HG02642 (cell line): Measurements from ENCODE around the gene FCGR2B.
"Not testable (repeated sequence)": the region's sequence is repeated elsewhere in the genome, so short reads cannot be mapped to it uniquely, and the experiment has no call there.

Experiments
- ATAC-seq: cut with Tn5 transposase; IDR thresholded peaks from one replicate; pipeline ENCODE4 v1.9.1; 2021; ENCODE audit warnings: mild to moderate bottlenecking; ENCODE audit not compliant: unreplicated experiment, poor library complexity

The FCGR2B gene

DNA sequence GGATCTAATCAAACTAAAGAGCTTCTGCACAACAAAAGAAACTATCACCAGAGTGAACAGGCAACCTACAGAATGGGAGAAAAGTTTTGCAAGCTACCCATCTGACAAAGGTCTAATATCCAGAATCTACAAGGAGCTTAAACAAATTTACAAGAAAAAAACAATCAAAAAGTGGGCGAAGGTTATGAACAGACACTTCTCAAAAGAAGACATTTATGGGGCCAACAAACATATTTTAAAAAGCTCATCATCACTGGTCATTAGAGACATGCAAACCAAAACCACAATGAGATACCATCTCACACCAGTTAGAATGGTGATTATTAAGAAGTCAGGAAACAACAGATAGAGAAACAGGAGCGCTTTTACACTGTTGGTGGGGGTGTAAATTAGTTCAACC, 35.4 kb downstream of the FCGR2B start:
- ATAC-seq: not testable (repeated sequence)

DNA sequence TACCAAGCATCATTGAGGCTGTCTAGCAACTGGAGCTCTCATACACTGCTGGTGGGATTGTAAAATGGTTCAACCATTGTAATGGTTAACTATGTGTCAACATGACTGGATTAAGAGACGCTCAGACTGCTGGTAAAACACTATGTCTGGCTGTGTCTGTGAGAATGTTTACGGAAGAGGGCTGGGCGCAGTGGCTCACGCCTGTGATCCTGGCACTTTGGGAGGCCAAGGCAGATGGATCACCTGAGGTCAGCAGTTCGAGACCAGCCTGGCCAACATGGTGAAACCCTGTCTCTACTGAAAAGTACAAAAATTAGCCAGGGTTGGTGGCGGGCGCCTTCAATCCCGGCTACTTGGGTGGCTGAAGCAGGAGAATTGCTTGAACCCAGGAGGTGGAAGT, 39.3 kb downstream of the FCGR2B start:
- no peak for ATAC-seq

DNA sequence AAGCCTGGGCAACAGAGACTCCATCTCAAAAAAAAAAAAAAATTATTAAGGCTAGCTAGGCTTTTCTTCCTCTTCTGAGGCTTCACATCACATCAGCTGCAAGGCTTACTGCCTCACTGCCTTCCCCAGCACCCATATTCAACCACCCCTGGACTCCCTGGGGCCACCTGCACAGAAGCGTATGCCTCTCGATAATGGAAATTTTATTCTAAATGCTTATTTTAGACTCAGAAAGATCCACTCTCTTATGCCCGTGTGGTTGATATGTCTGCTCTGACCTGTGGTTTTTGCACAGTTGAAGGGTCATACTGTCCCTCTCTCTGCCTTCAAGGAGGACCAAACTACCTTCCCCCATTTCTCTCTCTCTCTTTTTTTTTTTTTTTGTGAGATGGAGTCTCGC, 42.6 kb downstream of the FCGR2B start:
- ATAC-seq: no peak

DNA sequence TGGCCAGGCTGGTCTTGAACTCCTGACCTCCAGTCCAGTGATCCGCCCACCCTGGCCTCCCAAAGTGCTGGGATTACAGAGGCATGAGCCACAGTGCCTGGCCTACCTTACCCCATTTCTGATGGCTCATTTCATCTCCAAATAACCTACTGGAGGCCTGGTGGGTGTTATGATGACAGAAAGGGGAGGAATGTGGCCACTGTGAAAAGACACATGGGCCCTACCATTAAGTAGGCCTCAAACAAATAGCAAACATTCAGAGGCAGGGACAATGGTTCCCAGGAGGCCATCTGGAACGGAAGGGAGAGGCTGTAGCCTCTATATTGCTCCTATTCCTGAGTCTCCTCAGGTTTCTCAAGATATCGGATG, 43.2 kb downstream of the FCGR2B start:
- ATAC-seq: peak; percentile 1

DNA sequence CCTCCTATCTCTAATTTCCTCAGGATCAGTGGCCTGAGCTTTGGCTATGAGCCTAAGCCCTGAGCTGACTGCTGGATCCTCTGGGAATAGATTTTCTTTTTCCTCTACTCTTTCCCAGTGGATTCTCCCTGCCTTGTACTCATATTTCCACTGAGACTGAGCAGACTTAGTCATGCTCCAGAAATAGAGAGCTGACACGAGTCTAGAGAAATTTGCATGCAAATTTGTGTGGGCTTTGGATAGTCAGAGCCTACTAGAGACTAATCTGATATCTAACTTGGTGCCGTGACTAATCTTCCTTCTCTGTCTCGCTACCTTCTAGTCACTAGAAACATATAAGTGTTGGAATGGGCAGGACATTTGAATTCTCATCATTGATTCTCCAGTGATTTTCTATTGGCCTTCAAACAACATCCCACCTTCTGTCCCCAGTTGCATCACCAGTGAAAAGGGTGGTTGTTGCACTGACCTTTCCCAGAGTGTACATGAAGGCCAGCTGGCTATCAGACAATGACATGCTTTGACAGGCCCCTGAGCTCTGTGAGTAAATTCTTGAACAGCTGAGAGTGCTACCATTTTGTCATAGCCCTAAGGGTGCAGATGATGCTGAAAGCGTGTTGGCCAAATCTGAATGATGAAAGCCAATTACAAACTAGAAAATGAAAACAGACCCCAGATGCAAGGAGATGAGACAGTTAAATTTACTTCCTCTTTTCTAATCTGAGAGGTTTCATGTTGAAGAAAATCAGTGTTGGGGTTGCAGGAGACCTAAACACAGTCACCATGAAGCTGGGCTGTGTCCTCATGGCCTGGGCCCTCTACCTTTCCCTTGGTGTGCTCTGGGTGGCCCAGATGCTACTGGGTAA, 43.8 kb downstream of the FCGR2B start, which contains the start of gene FCRLA:
Gene FCRLA (plus strand): TSS at position 748 of the 866 bp plus-strand sequence. CDS start 36 bp downstream, at position 784.
- ATAC-seq: peak; percentile 67

DNA sequence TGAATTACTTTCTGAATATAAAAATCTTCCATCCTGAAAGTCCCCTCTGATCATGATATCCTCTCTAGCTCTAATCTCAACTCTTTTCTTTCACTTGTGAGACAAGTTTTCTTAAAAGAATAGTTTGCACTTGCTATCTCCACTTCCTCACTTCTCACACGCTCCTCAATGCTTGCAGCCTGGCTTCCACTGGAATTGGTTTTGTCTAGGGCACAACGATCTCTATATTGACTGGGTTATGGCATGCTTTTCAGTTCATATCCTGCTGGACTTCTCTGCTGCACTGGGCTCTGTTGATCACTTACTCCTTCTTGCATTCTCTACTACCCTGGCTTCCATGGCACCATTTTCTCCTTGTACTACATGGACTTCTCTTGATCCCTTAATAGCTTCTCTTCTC, 44.6 kb downstream of the FCGR2B start:
- ATAC-seq: no peak

DNA sequence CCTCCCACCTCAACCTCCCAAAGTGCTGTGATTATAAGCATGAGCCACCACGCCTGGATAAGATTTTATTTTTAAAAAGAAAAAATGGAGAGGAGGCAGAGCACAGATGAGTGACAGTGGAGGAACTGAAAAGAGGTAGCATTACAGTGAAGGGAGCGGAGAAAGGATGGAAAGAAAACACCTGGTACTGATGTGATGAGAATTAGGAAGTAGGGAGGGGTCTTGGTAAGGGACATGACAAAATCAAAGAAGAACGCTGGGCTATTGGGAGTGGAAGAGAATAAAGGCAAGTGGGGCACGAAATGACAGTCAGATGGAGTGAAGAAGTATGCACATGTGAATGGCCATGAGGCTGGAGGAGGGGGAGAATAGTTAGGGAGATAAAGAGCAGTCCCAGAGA, 46.4 kb downstream of the FCGR2B start:
- no peak for ATAC-seq

DNA sequence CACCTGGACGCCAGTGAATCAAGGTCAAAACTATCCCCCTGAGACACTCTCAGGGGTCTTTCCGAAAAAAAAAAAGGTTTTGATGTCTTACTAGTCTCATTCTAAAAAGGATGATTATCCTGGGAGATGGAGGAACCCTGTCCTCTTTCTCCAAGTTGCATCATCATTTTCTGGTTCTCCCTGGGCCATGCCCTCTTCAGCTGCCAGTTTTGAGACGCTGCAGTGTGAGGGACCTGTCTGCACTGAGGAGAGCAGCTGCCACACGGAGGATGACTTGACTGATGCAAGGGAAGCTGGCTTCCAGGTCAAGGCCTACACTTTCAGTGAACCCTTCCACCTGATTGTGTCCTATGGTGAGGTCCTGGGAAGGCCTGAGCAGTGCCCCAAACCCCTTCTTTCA, 47.6 kb downstream of the FCGR2B start:
- no peak for ATAC-seq

DNA sequence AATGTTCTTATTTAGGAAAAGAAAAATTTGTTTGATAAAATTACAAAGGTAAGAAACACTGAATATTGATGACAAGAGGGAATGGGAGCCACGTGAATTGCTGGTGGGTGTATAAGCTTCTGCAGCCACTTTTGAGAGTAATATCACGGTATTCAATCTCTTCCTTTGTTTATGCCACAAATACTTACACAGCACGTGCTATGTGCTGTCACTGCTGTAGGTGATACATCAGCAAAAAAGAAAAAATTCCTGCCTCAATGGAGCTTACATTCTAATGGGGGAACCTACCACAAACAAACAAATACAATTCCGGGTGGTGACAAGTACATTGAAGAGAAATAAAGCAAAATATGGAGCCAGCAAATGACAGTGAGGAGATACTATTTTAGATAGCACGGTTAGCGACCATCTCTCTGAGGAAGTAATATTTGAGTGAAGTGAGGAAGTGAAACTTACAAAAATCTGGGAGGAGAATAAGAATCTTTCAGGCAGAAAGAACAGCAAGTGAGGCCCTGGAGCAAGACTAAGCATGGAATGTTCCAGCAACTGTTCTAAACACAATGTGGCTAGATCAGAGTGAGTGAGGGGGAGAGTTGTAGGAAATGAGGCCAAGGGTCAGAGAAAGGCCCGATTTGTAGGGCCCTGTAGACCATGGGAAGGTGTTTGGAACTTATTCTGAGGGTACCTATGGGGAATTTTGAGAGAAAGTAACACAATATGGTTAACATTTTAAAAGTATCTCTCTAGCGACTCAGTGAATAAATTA, 55.8 kb downstream of the FCGR2B start:
- ATAC-seq: peak; percentile 47

DNA sequence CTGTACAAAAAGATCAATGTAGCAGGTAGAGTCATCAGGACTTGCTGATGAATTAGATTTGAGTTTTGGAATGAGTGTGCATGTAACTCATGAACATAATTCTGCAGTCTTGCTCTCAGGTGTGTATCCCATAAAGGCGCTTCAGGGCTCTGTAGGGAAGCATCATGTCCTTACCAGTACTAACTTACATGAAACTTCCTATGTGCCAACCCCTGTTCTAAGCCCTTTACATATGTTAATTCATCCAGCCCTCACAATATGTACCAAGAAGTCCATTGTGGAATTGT, 56.3 kb downstream of the FCGR2B start:
- peak; percentile 29 for ATAC-seq

DNA sequence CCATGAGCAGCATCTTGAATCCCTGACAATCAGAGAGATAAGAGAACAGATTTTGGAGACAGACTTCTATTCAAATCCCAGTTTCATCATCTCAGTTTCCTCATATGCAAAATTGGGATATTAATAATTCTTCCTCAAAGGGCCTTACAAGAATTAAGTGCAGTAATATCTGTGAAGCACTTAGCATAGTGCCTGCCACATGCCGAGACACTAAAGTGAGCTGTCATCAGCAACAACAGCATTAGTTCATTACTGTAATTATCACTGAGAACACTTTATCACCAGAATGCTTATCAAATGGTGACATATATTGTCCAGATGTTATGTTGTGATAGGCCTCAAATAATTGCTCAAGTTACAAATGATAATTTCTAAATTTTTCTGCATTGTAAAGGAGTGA, 57.5 kb downstream of the FCGR2B start:
- no peak for ATAC-seq

DNA sequence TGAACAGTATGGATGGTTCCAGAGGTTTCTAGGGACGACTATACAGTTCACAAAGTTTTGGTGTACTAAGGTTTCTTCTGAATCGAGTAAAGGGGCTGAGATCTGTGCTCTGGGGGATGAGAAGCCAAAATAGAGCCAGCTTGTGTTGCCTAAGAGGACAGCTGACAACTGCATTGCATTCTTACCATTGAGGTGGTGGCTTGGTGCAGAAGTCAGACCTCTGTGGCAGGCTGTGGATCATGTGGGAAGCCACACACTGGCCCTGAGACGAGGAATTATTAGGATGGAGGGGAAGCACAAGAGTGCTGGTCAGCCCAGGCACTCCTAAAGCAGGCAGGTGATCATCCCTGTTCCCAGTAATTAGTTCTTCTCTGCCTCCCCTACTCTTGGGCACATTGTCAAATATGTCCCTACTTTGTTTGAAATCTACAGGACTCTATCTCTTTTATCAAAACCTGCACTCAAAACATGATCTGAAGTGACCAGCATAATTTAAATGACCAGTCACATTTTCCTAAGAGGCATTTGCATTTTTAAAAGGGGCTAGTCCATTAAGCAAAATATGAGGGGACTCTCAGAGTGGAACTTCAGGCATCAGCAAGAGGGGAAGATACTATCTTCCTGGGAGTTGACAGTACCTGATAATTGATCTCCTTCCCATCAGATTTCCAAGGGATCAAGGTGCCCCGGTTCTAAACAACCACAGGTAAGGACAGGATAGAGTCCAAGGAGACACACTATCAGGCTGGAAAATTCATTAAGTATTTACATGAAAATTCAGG, 58.2 kb downstream of the FCGR2B start, which contains the start of gene FCRLB:
Gene FCRLB (plus strand): TSS at position 589 of the 782 bp plus-strand sequence. CDS start 1,129 bp downstream, outside the sequence.
- ATAC-seq: no peak

DNA sequence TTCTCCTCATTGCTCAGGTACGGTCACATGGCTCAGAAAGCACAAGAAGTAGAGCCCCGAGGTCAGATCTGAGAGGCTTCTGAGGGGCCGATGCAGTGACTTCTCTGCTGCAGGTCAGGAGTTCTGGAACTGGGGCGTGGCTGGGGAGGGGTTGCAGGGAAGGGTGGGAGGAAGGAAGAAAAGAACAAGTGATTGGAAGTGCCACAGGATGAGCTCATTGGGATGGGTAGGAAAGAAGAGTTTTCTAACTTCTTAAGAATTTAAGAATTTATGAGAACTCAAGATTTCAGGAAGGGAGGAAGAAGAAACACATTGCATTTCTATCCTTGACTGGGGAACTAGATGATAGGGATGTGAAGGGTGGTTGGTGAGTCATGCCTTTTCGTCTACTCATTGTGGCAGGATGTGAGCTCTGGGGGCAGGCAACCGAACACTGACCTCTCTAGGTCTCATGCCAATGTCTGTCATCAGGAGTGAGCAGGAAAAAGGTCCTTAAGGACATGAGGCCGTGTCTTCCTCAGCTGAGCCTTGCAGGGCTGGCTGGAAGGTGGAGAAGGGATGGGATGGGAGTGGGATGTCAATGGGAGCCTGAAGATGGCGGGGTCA, 58.9 kb downstream of the FCGR2B start:
- no peak for ATAC-seq

DNA sequence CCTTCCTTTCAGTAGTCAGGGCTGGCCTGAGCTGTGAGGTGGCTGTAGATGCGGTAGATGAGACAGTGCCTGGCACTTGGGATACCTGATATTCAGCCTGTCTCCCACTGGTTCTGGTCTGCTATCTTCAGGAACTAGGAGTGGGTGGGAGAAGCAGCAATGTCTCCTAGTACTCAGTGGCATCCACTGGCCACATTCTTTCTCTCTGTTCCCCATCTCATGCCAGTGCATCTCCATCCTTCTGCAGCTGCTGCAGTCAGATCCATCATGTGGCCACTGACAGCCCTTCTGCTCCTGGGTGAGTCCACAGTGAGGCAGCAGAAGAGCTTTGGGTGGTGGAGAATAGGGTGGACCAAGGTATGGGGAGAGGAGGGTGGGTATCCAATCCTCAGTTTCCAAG, 59.5 kb downstream of the FCGR2B start:
- ATAC-seq: no peak

DNA sequence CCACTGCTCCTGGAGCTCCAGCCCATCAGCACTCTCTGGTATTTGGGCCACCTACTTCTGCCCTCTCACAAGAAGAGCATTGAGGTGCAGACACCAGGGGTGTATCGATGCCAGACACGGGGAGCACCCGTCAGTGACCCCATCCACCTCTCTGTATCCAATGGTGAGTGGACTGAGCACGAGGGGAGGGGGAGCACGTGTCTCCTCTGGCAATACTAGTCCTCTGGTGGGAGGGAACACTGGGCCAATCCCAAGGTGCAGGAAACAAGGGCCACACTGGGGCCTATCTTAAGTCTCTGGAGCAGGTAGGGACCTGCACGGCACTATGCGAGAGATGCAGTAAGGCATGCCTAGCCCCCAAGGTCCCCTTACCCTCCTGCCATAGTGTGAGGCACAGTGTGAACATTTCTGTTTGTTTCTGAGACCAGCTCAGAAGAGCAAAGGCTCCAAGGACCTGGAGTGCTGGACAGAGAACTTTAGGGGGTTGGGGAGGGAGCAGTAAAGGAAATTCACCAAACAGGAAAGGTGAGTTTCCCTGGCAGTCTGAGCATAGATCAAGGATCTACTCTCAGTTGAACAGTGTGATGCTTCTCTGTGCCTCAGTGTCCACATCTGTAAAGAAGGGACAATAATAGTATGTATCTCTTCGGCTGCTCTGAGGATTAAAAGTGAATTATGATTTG, 60.7 kb downstream of the FCGR2B start:
- ATAC-seq: no peak

DNA sequence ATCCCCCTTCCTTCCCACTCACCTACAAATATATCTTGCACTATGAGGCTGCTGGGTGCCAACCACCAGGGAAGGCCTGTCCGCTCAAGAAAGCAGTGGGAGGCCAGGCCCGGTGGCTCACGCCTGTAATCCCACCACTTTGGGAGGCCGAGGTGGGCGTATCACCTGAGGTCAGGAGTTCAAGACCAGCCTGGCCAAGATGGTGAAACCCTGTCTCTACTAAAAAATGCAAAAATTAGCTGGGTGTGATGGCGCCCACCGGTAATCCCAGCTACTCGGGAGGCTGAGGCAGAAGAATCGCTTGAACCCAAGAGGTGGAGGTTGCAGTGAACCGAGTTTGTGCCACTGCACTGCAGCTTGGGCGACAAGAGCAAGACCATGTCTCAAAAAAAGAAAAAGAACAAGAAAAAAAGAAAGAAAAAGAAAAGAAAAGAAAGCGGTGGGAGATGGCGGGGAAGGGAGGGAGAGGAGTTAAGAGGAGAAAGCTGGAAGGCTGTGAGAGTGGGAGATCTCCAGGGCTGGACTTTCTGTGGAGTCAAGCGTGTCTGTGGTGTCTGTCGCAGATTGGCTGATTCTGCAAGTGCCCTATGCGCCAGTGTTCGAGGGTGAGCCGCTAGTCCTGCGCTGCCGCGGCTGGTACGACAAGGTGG, 62.4 kb downstream of the FCGR2B start:
- not testable (repeated sequence) for ATAC-seq

DNA sequence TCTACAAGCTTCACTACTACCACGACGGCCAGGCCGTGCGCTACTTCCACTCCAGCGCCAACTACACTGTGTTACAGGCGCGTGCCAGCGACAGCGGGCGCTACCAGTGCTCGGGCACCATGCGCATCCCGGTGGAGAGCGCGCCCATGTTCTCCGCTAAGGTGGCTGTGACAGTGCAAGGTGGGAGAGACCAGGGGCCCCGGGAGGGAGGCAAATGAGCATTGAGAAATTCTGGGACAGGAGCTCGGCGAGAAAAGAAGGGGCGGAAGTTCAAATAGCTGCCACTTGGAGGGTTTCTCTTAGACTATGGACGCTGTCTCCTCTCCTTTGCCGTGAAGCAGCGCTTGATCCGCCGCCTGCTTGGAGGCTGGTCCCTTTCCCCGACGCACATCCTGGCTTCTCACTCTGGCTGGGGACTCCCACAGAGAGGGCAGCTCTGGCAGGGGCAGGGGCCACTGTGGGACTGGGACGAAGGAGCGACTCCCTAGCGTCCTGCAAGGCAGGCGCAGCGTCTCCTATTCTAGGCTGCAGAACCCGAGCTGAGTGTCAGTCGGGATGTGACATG, 63.0 kb downstream of the FCGR2B start:
- peak; percentile 16 for ATAC-seq

DNA sequence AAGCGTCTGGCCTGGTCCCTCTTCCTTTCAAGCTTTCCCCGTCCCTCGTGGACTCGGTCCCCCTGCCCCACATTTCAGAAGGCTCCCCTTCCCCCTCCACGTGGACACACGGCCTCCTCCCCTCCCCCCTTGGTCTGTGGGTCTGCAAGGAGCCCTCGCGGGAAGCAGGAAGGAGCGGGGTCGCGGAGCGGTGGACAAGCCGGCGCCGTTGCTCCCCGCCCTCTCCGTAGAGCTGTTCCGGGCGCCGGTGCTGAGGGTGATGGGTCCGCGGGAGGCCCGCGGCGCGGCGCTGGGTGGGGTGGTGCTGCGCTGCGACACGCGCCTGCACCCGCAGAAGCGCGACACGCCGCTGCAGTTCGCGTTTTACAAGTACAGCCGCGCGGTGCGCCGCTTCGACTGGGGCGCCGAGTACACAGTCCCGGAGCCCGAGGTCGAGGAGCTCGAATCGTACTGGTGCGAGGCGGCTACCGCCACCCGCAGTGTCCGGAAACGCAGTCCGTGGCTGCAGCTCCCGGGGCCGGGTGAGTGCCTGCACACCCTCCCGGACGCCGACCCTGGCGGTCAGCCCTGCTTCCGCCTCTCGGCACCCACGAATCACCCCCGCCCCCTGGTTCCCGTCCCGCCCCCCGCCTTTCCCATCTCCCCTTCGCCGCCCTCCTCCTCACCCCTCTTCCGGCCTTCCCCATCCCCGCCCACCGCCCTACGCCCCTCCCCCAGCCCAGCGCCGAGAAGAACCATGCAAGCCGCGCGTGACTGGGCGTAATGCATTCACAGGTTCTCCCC, 63.7 kb downstream of the FCGR2B start:
- ATAC-seq: peak; percentile 62
